Fibroblast of pulmonary artery (primary cell): Measurements from ENCODE around the gene KLHL42.

ENCODE experiments used
- DNase-seq: peaks from one replicate; pipeline ENCODE4 v3.0.0-alpha.2; 2010; ENCODE audit warnings: low read depth
- H3K4me3 ChIP-seq: replicated peaks from 2 replicates; pipeline ENCODE4 v1.5.1; 2011; ENCODE audit warnings: low read depth, mild to moderate bottlenecking, control low read depth, low read length, moderate library complexity
- TF ChIP-seq, protein P1 (sequence below): IDR thresholded peaks from 2 replicates; pipeline ENCODE4 v1.5.1; 2011; ENCODE audit warnings: mild to moderate bottlenecking, control low read depth, low read length, inconsistent platforms; ENCODE audit errors: missing control alignments

The KLHL42 gene

DNA sequence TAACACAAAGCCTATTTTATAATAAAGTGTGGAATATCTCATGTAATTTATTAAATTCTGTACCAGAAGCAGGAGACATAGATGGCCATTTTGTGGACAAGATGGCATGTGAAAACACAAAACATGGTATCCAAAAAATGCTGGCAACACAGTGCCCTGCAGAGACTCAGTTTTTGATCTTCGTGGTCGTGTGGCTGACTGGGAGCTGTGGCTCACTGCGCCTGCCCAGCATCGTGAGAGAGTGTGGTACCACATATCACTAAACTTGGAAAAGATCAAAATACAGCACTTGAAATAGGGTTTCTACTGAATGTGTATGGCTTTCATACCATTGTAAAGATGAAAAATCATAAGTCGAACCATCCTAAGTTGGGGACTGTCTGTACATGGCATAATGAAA, 43.0 kb downstream of the KLHL42 start:
- TF ChIP-seq, protein P1, sequence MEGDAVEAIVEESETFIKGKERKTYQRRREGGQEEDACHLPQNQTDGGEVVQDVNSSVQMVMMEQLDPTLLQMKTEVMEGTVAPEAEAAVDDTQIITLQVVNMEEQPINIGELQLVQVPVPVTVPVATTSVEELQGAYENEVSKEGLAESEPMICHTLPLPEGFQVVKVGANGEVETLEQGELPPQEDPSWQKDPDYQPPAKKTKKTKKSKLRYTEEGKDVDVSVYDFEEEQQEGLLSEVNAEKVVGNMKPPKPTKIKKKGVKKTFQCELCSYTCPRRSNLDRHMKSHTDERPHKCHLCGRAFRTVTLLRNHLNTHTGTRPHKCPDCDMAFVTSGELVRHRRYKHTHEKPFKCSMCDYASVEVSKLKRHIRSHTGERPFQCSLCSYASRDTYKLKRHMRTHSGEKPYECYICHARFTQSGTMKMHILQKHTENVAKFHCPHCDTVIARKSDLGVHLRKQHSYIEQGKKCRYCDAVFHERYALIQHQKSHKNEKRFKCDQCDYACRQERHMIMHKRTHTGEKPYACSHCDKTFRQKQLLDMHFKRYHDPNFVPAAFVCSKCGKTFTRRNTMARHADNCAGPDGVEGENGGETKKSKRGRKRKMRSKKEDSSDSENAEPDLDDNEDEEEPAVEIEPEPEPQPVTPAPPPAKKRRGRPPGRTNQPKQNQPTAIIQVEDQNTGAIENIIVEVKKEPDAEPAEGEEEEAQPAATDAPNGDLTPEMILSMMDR = no peak
- DNase-seq = no peak
- no peak overlapping the region for H3K4me3 ChIP-seq

DNA sequence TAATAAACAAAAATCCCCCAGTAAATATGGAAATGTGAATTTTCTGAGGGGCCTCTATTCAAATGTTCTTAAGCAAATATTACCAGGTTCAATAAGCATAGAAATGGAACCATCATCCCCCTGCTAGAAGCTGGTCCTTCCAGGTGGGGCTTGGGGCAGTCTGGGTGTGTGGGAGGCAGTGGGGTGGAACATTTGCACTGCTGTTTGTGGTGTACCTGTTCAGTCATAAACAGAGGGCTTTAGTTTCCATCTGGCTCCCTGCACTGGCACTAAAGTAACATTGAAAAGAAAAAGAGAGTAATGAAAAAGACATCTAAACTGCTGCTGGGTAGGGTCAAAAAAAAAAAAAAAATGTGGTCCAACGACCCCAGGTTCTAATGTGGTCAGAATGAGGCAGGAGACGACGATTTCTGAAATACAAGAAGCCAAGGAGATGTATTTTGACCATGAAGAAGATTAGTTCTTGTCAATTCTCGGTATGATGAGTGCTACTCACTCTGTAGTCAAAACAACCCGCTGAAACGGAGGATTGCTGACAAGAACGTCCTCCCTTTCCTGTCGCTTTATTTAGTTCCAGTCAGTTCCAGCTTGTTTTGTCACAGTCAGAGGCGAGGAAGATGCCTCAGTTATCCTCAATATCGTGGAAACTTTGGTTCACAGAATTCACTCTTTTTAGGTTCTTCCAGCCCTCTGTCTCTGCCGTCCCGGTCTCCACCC, 44.3 kb downstream of the KLHL42 start:
- TF ChIP-seq, protein P1 = no peak
- no peak for DNase-seq
- H3K4me3 ChIP-seq = no peak overlapping the region

DNA sequence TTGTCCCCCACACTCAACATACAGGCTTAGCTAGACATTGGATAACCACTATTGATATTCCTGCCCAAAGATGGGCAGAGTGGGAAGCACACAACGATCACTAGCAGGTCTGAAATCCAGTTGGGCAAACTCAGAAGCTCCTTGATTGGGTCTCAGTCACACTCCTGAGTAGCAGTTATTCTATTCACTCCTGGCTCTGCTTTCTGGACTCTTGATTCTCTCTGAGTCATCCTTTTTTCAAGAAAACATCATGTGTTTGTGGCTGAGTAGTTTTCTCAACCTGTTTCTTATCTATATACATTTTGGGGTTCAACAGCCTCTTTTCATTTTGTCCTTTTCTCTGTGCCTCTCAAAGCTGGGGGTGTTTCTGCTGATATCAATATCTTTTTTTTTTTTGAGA, 46.0 kb downstream of the KLHL42 start:
- no peak for DNase-seq
- TF ChIP-seq, protein P1 = no peak
- H3K4me3 ChIP-seq = no peak overlapping the region

DNA sequence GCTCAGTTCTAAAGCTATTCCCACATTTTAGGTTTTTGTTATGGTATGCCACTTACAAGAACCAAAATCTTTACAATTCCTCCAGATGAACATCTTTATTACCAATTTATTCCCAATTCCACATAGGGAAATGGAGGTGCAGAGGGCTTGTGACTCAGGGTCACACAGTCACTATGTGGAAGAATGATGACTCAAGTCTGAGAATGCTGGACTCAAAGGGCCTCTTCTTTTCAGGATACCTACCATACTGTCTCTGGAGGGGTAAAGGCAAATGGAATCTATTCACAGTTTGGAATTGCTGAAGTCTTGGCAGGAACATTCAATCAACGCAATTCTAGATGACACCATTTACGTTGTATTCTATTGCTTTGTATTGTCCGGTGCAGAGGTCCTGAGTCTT, 48.2 kb downstream of the KLHL42 start:
- TF ChIP-seq, protein P1 = no peak
- H3K4me3 ChIP-seq = no peak overlapping the region
- DNase-seq = no peak

DNA sequence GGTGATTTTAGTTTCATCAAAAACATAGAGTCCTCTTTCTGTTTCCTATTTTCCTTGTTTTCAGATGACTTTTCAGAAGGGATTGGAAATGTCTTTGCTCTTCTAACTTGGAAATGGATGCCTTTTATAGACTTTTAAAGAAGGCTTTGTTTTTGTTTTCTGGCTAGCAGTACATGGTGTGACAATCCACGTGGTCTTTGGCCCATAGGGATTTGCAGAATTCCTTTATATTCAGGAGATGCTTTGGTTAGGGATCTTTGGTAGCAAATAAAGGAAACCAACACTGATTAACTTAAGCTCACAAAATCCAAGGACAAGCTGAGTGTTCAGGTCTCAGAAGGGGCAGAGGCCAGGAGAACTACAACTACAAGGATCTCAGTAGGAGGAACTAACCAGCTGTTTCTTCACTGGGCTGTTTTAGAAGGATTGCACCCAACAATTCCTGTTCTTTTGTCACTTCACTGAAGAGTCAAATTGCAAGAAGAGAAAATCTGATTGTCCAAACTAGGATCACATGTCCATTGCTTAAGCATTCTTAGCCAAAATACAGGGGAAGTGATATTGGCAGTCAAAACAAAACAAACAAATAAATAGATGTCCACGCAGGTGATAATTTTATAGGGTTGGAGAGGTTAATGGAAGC, 58.6 kb downstream of the KLHL42 start:
- no peak overlapping the region for H3K4me3 ChIP-seq
- DNase-seq = no peak
- TF ChIP-seq, protein P1 = no peak

DNA sequence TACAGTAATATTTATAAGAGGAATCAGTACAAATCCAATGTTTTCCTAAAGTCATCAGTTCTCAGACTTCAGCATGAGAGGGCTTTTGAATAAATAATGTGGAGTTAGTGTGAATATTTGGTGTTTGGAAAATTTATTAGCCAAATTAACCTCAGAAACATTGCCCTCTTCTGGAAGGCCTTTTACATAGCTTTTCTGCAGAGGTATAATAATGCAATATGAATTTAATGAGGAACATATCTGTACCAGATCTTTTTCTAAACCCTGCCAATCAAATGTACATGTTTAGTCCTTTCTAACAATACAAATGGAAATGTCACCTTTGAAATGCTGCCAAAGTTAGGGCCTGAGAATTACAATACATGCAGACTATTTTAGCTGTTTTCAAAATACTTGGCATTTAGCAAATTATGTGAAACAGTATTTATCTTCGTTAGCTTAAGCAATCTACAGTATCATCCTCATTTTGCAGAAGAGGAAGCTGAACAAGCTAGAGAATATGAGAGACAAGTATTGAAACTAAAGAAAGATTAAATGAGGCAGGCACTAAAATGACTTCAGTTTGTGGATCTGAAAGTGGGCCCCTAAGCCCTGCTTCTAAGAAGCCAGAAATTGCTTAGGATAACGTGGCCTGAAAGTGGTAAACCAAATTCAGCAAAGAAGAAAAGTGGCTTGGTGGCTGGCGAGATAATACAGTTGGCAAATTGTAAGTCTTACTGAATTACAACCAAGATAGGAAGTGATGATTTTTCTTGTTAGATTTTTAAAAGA, 60.4 kb downstream of the KLHL42 start:
- no peak for DNase-seq
- no peak overlapping the region for H3K4me3 ChIP-seq
- TF ChIP-seq, protein P1 = peak; percentile 59
